ENCODE measurements around the gene WAC.
"Not testable (repeated sequence)": the region's sequence is repeated elsewhere in the genome, so short reads cannot be mapped to it uniquely, and the experiment has no call there.

Gene WAC, protein sequence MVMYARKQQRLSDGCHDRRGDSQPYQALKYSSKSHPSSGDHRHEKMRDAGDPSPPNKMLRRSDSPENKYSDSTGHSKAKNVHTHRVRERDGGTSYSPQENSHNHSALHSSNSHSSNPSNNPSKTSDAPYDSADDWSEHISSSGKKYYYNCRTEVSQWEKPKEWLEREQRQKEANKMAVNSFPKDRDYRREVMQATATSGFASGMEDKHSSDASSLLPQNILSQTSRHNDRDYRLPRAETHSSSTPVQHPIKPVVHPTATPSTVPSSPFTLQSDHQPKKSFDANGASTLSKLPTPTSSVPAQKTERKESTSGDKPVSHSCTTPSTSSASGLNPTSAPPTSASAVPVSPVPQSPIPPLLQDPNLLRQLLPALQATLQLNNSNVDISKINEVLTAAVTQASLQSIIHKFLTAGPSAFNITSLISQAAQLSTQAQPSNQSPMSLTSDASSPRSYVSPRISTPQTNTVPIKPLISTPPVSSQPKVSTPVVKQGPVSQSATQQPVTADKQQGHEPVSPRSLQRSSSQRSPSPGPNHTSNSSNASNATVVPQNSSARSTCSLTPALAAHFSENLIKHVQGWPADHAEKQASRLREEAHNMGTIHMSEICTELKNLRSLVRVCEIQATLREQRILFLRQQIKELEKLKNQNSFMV

DNA sequence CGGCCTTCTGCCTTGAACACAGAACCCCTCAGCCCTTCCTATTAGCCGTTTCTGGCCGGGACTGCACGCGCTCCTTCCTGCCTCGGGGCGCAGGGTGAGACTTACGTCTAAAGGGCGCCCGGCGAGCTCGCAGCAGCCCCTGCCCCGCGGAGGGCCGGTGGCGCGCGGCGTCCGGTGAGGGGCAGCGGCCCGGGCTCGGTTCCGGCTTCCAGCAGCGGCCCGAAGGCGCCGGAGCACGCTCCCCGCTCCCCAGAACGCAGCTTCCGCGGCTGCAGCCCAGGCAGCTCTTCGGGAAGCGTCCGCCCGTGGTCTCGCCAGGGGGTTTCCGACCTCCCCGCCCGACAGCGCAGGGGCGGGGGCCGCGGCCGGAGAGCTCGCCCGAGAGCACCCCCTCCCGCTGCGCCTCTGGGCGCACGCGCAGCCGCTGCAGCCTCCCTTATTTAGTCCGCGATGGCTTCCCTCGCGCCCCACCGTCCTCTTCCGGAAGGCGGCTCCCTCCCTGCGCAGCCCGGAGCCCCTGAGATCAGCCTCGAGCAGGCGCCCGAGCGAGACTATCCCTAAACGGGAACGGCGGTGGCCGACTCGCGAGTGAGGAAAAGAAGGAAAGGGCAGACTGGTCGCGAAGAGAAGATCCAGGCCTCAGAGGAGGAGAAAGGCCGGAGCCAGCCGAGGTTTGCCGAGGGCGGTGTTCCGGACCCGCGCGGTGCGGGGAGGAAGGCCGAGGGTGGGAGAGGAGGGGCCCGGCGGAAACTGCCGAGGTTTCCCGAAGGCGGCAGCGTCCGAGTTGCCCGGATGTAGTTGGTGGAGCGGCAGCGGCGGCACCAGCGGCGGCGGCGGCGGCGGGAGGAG lies at the start of gene WAC:
WAC (plus strand) TSS at position 782 of the 849 bp plus-strand sequence. CDS start 462 bp downstream, outside the sequence.
- peak; percentile 93 for DNase-seq

DNA sequence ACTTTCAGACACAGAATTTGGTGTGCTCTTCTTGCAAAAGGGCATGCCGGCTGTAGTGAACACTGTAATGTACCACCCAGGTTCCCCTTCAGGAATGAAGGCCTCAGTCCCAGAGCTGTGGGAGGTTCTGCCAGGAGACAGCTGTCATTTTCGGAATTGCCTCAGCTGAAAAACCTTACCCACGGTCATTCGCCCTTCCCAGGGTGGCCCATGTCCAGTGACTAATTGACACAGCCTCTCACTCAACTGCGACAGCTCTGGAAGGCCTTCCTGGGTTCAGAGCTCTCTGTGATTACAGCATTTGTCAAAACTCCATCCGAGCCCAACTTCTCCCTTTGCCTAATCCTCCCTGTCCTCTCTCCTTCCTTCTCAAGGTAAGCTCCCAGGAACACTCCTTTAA lies 43.7 kb upstream of the WAC start:
- DNase-seq: no peak

DNA sequence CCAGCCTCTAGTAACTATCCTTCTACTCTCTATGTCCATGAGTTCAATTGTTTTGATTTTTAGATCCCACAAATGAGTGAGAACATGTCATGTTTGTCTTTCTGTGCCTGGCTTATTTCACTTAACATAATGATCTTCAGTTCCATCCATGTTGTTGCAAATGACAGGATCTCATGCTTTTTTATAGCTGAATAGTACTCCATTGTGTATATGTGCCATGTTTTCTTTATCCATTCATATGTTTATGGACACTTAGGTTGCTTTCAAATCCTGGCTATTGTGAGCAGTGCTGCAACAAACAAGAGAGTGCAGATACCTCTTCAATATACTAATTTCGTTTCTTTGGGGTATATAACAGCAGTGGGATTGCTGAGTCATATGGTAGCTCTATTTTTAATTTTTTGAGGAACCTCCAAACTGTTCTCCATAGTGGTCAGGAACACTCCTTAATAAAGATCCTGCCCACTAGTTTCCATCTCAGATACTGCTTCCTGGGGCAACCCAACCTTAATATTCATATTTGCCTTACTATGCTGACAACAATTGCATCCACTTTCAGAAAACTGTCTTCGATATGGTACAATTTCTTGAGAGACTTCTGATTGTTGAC lies 42.6 kb upstream of the WAC start:
- not testable (repeated sequence) for DNase-seq

DNA sequence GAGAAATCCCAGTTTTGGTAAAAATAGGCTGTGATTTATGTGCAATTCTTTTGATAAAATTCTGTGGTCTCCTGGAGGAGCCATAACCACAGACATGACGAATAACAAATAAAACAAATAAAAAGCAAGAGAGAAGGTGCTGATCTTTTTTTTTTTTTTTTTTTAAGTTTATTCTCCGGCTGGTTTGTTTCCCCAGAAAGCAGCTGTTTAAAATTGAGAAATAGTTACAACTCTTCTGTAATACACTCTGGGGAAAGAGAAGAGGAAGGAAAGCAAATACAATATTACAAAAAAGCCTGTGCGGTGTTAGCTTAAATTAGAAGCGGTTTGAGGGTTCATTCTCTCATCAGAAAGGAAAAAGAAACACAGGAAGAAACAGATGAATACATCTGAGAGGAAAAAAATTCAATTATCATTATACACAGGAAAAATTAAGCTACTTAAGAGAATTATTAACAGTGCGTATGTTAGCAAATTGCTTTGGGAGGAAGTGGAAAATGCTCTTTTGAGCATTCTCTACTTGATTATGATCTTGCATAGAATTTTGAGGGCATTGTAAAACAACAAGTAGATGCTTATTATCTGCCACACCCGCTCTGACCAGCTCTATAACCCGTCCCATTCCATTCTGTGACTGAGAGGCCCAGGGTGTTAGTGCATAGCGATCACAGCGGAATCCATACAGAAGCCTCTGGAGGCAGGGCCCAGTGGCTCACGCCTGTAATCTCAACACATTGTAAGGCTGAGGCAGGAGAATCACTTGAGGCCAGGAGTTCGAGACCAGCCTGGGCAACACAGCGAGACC lies 40.6 kb upstream of the WAC start:
- no peak for DNase-seq

DNA sequence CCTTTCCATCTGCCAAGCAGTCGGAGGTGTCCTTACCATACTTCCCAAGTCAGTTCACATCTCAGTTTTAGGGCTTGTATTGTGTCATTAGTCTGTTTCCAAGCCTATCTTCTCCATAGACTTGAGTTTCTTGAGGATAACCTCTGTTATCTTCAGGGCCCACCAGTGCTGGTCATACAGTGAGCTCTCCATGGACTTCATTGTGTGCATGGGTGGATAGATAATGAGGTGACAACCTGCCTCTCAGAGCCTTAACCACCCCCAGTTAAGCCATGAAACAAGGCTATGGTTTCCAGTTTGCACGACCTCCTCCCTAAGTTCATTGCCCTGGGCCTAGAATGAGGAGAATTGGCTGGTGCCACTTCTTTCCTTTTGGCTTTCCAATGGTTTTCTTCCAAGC lies 38.5 kb upstream of the WAC start:
- DNase-seq: no peak

DNA sequence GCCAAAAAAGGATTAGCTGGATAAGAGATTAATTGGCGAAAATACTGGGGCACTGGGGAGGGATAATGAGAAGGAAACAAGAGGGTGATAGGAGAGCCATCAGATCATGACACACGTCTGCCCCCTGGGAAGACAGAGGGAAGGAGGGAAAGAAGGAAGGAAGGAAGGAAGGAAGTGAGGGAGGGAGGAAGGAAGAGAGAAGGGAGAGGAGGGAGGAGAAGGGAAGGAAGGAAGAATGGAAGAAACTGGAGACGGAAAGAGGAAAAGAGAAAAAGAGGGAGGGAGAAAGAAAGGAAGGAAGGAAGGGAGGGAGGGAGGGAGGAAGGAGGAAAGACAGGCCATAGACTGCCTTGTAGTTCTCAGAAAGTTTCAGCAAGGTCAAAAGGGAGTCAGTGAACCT lies 37.8 kb upstream of the WAC start:
- DNase-seq: no peak

DNA sequence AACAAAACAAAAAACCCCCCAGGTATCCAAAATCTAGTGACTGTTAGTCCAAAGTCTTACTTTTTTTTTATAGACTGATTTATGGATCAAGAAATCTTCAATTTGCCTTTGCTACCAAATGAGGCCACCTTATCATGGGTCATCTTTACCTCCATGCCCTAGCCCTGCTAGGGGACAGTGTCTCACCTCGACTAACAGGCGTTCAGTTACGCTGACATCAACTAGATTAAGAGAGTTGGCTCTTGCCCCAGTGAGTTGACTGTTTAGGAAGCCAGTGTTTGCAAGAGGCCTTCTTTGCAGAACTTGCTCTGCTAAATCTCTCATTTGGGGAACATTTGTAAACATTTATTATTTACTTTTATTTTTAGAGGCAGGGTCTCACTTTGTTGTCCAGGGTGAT lies 36.9 kb upstream of the WAC start:
- no peak for DNase-seq

DNA sequence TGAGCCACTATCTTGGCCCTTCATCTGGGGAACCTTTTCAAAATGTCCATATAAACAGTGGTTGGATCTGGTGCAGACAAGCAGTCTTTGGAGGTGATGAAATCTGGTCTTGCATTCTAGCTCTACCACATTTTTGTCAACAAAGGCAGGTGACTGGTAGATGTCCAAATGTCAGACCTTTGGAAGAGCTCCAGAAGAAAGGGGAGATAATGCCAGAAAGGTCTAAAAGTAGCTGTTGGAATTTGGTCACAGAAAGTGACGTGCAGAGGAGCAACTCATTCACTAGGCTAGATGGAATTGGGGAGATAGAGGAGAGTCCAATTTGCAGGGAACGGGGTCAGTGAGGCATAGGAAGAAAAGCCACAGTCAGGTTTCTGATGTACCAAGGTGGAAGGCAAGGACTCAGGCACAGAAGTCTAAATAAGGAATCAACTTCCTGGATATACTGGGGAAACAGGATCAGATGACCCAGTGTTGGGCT lies 36.4 kb upstream of the WAC start:
- DNase-seq: no peak

DNA sequence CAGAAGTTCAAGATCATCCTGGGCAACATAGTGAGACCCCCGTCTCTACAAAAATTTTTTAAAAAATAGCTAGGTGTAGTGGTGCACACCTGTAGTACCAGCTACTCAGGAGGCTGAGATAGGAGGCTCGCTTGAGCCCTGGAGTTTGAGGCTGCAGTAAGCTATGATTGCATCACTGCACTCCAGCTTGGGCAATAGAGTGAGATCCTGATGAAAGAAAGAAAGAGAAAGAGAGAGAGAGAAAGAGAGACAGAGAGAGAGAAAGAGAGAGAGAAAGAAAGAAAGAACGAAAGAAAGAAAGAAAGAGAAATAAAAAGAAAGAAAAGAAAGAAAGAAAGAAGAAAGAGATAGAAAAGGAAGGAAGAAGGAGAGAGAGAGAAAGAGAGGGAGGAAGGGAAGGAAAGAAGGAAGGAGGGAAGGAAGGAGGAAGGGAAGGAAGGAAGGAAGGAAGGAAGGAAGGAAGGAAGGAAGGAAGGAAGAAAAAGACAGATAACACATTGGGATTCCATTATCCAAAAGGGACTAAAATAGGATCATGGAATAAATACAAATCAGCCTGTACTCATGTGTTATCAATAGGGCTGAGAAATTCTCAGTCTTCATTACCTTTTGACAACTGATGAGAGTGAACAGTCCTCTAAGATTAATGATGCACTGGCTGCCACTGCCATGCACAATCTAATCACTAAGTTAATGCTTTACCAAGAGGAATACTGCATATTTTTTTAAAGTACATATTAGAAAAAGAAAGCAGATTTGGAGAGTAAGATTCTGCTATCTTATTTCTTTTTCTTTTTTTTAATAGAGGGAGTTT lies 35.4 kb upstream of the WAC start:
- no peak for DNase-seq

DNA sequence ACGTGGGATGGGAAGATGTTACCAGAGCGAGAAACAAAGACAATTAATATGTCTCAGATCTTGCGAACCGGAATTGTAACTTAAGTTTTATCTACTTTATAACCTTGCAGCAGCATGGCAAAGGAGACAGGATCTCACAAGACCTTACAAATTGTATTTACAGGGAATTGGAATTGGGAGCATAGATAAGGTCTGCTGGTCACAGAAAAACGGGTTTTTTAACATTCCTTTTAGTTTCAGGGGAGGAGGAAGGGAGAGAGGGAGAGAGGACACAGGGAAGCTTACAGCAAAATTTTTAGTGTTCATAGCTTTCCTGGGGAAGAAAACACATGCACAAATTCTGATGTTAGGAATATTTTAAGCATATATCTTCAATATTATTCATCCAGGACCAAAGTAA lies 32.7 kb upstream of the WAC start:
- not testable (repeated sequence) for DNase-seq

DNA sequence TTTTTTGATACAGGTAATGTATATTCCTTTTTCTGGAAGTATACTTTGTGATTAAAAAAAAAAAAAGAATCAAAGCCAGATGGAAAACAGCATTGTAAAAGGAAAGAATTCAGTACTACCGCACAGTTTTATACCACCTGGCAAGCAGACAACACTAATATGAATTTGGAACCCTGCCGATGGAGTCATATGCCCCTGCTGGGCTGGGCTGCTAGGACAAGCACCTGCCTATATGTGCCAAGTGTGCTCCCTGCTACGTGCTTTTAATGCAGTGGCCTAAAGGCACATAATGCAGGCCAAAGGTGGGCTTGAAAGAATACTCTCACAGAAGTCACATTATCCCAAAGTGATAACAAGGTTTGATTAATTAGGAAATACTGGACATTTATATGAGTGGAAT lies 29.8 kb upstream of the WAC start:
- no peak for DNase-seq

DNA sequence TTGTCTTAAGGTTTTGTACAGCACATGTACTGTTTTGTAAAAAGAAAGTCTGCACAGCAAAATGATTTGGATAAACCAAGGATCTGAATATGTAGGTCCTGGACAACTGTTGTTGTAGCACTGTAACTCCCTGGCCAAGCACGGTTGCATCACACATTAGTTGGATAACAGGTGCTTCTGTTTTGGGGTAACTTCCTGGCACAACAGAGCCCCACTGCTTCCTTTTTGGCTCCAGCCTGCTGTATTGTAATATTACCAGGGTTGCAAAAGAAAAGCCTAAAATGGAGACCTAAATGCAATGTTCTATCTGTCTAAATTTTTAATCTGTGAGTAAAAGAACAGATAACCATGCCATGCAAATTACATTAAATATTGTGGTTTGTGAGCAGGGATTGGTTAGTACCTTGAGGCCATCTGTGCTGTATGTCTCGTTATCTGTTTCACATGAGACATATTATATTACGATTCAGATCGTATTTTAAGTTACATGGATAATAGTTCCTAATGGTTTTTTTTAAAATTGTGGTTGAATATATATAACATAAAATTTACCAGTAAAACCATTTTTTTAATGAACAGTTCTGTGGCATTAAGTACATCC lies 27.5 kb upstream of the WAC start:
- no peak for DNase-seq

DNA sequence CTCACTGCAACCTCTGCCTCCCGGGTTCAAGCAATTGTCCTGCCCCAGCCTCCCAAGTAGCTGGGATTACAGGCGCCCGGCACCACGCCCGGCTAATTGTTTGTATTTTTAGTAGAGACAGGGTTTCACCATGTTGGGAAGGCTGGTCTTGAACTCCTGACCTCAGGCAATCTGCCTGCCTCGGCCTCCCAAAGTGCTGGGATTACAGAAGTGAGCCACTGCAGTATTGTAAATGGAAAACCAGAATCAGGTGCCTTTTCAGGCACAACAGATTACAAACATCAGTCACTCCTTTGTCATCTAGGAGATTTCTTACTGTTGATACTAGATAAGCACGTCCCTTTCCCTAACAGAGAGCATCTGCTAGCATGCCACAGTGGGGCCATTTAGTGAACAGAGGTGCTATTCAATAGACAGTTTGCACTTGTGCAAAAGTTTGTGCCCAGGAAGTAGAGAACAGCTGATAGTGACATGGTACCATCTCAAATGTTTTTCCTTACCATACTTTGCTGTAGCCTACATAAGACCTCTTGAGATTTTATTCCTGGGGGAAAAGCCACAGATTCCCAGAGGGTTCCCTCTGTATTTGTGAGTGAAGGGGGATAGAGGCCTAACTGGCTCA lies 24.5 kb upstream of the WAC start:
- DNase-seq: no peak

DNA sequence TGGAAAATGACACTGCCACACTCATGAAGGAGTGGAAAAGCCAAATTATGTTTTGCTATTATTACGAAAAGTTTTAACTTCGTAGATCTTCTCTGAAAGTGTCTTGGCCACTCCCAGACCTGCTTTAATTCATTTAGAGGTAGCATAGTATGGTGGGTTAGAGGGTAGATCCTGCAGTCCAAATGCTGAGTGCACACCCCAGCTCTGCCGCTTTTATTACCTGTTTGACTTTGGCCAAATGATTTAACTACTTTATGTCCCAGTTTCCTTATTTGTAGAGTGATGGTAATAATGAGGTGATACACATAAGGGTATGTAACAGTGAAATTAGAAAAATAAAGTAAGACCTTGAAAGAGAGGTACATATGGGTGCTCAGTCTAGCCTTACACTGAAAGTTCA lies 23.6 kb upstream of the WAC start:
- no peak for DNase-seq

DNA sequence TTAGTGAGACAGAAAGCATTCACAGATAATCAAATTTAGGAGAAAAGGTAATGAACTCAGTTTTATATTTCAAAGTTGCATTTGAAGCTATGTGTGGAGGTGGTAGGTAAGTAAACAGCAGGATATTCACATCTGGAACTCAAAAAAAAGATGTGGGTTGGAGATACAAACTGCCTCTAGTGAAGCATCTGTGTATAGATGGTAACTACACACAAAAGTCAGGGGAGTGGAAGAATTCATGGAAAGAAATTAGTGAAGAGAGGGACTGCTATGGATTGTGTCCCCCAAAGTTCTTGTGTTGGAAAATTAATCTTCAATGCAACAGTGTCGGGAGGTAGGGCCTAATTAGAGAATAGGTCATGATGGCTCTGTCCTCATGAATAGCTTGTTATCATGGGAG lies 18.3 kb upstream of the WAC start:
- no peak for DNase-seq

DNA sequence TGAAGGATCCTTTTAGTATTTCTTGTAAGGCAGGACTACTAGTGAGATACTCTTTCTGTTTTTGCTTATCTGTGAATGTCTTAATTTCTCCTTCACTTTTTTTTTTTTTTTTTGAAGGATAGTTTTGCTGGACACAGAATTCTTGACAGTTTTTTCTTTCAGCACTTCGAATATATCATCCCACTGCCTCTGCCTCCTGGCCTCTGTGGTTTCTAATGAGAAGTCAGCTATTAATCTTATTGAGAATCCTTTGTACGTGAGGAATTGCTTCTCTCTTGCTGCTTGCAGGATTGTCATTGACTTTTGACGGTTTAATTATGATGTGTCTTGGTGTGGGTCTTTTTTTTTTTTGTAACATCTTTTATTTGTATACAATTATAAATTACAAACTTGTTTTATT lies 12.6 kb upstream of the WAC start:
- DNase-seq: no peak

DNA sequence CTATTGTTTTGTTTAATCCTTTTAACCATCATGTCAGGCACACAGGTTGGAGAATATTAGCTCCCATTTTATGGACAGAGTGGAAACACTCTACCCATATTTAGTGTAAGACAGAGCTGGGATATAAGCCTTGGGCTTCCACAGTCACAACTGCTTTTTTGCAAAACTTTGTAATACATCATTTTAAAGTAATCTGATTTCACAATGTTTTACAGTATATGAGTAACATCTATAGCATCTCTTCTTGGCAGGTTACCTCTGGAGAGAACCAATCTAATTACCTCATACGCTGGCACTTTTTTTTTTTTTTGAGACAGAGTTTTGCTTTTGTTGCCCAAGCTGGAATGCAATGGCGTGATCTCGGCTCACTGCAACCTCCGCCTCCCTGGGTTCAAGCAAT lies 12.1 kb upstream of the WAC start:
- DNase-seq: not testable (repeated sequence)

DNA sequence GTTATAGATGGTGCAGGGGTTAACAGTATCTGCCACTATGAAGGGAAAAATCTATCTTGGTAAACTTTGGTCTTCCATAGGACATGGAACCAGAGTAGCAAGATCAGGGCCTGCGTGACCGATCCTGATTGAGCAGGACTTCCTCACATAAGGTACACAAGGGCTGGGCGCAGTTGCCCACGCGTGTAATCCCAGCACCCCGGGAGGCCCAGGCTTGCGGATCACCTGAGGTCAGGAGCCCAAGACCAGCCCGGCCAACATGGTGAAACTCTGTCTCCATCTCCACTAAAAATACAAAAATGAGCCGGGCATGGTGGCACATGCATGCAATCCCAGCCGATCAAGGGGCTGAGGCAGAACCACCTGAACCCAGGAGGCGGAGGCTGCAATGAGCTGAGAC lies 11.0 kb upstream of the WAC start:
- DNase-seq: not testable (repeated sequence)

DNA sequence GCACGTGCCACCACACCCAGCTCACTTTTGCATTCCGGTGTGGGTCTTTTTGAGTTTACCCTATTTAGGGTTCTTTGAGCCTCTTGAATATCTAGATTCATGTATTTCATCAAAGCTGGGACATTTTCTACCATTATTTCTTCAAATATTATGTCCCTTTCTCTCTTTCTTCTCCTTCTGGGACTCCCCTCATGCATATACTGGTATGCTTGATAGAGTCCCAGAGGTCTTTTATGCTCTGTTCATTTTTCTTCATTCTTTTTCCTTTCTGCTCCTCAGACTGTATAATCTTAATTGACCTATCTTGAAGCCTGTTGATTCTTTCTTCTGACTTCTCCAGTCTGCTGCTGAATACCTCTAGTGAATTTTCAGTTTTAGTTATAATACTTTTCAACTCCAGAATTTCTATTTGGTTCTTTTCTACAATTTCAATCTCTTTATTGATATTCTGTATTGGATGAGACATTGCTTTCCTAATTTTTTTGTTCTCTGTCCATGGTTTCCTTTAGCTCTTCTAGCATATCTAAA lies 9.1 kb upstream of the WAC start:
- no peak for DNase-seq

DNA sequence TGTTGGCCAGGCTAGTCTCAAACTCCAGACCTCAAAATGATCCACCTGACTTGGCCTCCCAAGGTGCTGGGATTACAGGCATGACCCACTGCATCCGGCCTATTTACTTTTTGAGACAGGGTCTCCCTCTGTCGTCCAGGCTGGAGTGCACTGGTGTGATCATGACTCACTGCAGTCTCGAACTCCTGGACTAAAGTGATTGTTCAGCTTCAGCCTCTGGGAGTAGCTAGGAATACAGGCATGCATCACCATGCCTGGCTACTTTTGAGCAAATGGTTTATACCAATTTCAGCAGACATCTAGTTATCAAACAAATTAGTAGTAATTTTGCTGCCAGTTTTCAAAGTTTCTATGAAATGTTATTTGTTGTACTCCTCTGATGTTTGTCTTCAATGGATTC lies 2.2 kb upstream of the WAC start:
- DNase-seq: no peak
